Mammary epithelial cell (primary cell): Measurements from ENCODE around the gene C1QL3.

Experiments
- EZH2 ChIP-seq: IDR thresholded peaks from 2 replicates; pipeline ENCODE4 v1.6.1; 2012; ENCODE audit warnings: low read length, inconsistent platforms, borderline replicate concordance
- TF ChIP-seq, protein P1 (sequence below), 2 donors: IDR thresholded peaks in 1 of 2; conservative IDR thresholded peaks in 1 of 2; 2 replicates each; pipeline ENCODE4 v1.5.1; 2011 to 2012; ENCODE audit warnings: inconsistent platforms in 2 of 2, low read length in 2 of 2, mild to moderate bottlenecking in 2 of 2, control low read depth in 1 of 2, low read depth in 1 of 2; ENCODE audit not compliant: insufficient read depth in 1 of 2; ENCODE audit errors: extremely low read depth in 1 of 2

DNA sequence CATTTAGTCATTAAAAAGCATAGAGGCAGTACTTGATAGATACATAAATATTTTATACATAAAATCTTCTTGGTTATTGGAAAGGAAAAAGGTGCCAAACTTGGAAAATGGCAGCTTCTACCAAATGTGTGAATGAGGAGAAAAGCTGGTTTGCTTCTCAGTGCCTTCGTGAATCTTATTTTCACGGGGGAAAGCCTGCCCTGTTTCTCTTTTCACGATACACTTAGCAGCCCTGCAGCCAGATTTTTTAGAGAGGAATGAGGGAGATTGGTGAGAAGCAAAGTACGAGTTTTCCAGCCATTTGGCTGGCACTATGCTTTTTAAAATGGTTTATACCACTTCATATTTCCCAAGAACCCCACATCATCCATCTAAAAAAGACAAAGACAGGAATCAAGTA, 22.9 kb upstream of the C1QL3 start:
- TF ChIP-seq, protein P1, sequence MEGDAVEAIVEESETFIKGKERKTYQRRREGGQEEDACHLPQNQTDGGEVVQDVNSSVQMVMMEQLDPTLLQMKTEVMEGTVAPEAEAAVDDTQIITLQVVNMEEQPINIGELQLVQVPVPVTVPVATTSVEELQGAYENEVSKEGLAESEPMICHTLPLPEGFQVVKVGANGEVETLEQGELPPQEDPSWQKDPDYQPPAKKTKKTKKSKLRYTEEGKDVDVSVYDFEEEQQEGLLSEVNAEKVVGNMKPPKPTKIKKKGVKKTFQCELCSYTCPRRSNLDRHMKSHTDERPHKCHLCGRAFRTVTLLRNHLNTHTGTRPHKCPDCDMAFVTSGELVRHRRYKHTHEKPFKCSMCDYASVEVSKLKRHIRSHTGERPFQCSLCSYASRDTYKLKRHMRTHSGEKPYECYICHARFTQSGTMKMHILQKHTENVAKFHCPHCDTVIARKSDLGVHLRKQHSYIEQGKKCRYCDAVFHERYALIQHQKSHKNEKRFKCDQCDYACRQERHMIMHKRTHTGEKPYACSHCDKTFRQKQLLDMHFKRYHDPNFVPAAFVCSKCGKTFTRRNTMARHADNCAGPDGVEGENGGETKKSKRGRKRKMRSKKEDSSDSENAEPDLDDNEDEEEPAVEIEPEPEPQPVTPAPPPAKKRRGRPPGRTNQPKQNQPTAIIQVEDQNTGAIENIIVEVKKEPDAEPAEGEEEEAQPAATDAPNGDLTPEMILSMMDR (conservative IDR thresholded peaks at IDR 0.05 in 1 of 2, IDR thresholded peaks at IDR 0.05 in 1 of 2; ENCODE audit: extremely low read depth in 1 of 2, insufficient read depth in 1 of 2, low read depth in 1 of 2, low read length in 2 of 2), result no peak
- TF ChIP-seq EZH2, result no peak
